ENCODE results near the gene SYNDIG1L. TPM values are rescaled to one million over a fixed set of nuclear protein-coding genes. Genes with fewer than 3 reads are reported as not detected.

The SYNDIG1L gene
- total RNA-seq, 1 experiment from 2014 or later: 1.4 TPM

GRCh38 chr14:74417201-74417600 lies 8.8 kb downstream of the SYNDIG1L start (continued):
- TF ChIP-seq, protein P1, sequence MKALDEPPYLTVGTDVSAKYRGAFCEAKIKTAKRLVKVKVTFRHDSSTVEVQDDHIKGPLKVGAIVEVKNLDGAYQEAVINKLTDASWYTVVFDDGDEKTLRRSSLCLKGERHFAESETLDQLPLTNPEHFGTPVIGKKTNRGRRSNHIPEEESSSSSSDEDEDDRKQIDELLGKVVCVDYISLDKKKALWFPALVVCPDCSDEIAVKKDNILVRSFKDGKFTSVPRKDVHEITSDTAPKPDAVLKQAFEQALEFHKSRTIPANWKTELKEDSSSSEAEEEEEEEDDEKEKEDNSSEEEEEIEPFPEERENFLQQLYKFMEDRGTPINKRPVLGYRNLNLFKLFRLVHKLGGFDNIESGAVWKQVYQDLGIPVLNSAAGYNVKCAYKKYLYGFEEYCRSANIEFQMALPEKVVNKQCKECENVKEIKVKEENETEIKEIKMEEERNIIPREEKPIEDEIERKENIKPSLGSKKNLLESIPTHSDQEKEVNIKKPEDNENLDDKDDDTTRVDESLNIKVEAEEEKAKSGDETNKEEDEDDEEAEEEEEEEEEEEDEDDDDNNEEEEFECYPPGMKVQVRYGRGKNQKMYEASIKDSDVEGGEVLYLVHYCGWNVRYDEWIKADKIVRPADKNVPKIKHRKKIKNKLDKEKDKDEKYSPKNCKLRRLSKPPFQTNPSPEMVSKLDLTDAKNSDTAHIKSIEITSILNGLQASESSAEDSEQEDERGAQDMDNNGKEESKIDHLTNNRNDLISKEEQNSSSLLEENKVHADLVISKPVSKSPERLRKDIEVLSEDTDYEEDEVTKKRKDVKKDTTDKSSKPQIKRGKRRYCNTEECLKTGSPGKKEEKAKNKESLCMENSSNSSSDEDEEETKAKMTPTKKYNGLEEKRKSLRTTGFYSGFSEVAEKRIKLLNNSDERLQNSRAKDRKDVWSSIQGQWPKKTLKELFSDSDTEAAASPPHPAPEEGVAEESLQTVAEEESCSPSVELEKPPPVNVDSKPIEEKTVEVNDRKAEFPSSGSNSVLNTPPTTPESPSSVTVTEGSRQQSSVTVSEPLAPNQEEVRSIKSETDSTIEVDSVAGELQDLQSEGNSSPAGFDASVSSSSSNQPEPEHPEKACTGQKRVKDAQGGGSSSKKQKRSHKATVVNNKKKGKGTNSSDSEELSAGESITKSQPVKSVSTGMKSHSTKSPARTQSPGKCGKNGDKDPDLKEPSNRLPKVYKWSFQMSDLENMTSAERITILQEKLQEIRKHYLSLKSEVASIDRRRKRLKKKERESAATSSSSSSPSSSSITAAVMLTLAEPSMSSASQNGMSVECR (CRISPR knock-in tag; IDR thresholded peaks at IDR 0.05; ENCODE audit: borderline replicate concordance): no peak
- TF ChIP-seq SMAD3 (CRISPR knock-in tag; IDR thresholded peaks at IDR 0.05; ENCODE audit: borderline replicate concordance) (no peak), USF1 (CRISPR knock-in tag; IDR thresholded peaks at IDR 0.05) (no peak), TCF7 (CRISPR knock-in tag; IDR thresholded peaks at IDR 0.05; ENCODE audit: low read depth) (no peak), ATF1 (CRISPR knock-in tag; IDR thresholded peaks at IDR 0.05) (no peak)
- TF ChIP-seq, protein P2, sequence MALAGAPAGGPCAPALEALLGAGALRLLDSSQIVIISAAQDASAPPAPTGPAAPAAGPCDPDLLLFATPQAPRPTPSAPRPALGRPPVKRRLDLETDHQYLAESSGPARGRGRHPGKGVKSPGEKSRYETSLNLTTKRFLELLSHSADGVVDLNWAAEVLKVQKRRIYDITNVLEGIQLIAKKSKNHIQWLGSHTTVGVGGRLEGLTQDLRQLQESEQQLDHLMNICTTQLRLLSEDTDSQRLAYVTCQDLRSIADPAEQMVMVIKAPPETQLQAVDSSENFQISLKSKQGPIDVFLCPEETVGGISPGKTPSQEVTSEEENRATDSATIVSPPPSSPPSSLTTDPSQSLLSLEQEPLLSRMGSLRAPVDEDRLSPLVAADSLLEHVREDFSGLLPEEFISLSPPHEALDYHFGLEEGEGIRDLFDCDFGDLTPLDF (CRISPR knock-in tag; IDR thresholded peaks at IDR 0.05): no peak

DNA sequence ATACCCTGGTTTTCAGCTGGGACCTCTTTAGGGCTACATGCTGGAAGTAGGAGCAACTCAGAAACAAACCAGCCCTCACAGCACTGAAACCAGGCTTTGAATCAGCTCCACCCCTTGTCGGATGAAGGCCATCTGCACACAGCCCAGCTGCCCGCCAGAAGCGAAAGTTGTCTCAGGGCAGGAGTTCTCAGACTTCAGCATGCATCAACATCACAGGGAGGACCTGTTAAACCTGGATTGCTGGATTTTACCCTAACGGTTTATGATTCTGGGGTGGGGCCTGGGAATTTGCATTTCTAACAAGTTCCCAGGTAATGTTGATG lies 10.9 kb downstream of the SYNDIG1L start:
- ATAC-seq: peak; percentile 38

More for the DNA sequence above, 10.9 kb downstream of the SYNDIG1L start:
- H3K36me3 Mint-ChIP-seq: no peaks in the 10 kb centered on the region
- no peak overlapping the region for H3K4me3 Mint-ChIP-seq
- TF ChIP-seq ZSCAN18 (CRISPR knock-in tag; IDR thresholded peaks at IDR 0.05): no peak
- no peak for TF ChIP-seq ELF4 (CRISPR knock-in tag; IDR thresholded peaks at IDR 0.05; ENCODE audit: low read depth)
- no peak for TF ChIP-seq JUN (CRISPR knock-in tag; IDR thresholded peaks at IDR 0.05)
- no peak for TF ChIP-seq CREM (CRISPR knock-in tag; IDR thresholded peaks at IDR 0.05)
- no peak for TF ChIP-seq ZNF416 (CRISPR knock-in tag; IDR thresholded peaks at IDR 0.05)
- TF ChIP-seq ZNF532 (CRISPR knock-in tag; IDR thresholded peaks at IDR 0.05; ENCODE audit: borderline replicate concordance): no peak
- TF ChIP-seq MAX (CRISPR knock-in tag; IDR thresholded peaks at IDR 0.05): no peak
- H3K4me1 Mint-ChIP-seq: peaks cover 27% of the 10 kb centered on the region
- H3K27me3 Mint-ChIP-seq (ENCODE audit: low read depth): peaks cover 2% of the 10 kb centered on the region; the same call in 1 of the 2 replicates
- ChIA-PET CTCF (interaction anchor here (0.8 to 1.8 kb wide), 5 partner anchors 14 to 87 kb away, joined by 3 to 9 read pairs (median 5); partner anchors contain the start of genes ISCA2 and NPC2), POLR2A (interaction anchor here (0.6 to 1.4 kb wide), 3 partner anchors 14 to 78 kb away, joined by 3 read pairs; partner anchors contain the start of genes ISCA2 and NPC2)
- no peak for DNase-seq (ENCODE audit: low spot score)
- no peaks in the 10 kb centered on the region for H3K9me3 Mint-ChIP-seq
- no peak overlapping the region for H3K27ac Mint-ChIP-seq
